Endothelial cell (in vitro differentiated cells): ENCODE data around the gene FAM222A. TPM values are rescaled to one million over a fixed set of nuclear protein-coding genes. Genes with fewer than 3 reads are reported as not detected.

Source experiments
- DNase-seq: peaks from one replicate; pipeline ENCODE4 v3.0.0; 2021; ENCODE audit warnings: low spot score
- H3K27ac Mint-ChIP-seq: one replicate; pipeline ENCODE4 v1.8.0; 2021; ENCODE audit warnings: mixed read lengths, inconsistent platforms; ENCODE audit not compliant: unreplicated experiment
- H3K27me3 Mint-ChIP-seq: one replicate; pipeline ENCODE4 v1.8.0; 2021; ENCODE audit warnings: mild to moderate bottlenecking, moderate library complexity, mixed read lengths, inconsistent platforms; ENCODE audit not compliant: unreplicated experiment
- H3K36me3 Mint-ChIP-seq: one replicate; pipeline ENCODE4 v1.8.0; 2021; ENCODE audit warnings: mild to moderate bottlenecking, low read depth, mixed read lengths, inconsistent platforms; ENCODE audit not compliant: unreplicated experiment
- H3K4me1 Mint-ChIP-seq: one replicate; pipeline ENCODE4 v1.8.0; 2021; ENCODE audit warnings: mild to moderate bottlenecking, mixed read lengths, inconsistent platforms; ENCODE audit not compliant: unreplicated experiment
- H3K4me3 Mint-ChIP-seq: one replicate; pipeline ENCODE4 v1.8.0; 2021; ENCODE audit warnings: mild to moderate bottlenecking, mixed read lengths, inconsistent platforms; ENCODE audit not compliant: unreplicated experiment
- H3K9me3 Mint-ChIP-seq: one replicate; pipeline ENCODE4 v1.8.0; 2021; ENCODE audit warnings: mixed read lengths, inconsistent platforms; ENCODE audit not compliant: unreplicated experiment
- CTCF ChIP-seq: fragments of 200-600 bp; sonication (generic); IDR thresholded peaks from one replicate; pipeline ENCODE4 v1.5.0; 2021; ENCODE audit warnings: antibody characterized with exemption; ENCODE audit not compliant: unreplicated experiment
- total RNA-seq: library from RNA; stranded (reverse); fragmentation: NEBNext Ultra II Directional; extraction: Animal tissue kit (Norgen Biotek cat#: 25700); gene quantifications from one replicate; pipeline ENCODE4 v1.2.1, GENCODE V29; 2021; ENCODE audit not compliant: unreplicated experiment

FAM222A gene
- total RNA-seq, 1 donor from 2014 or later: 14.2 TPM

GRCh38 chr12:109702111-109702841 lies 11.3 kb upstream of the FAM222A start:
- no peak overlapping the region for H3K27ac Mint-ChIP-seq
- H3K4me1 Mint-ChIP-seq: no peaks in the 10 kb centered on the region
- H3K27me3 Mint-ChIP-seq: peaks cover 3% of the 10 kb centered on the region
- H3K4me3 Mint-ChIP-seq: no peak overlapping the region
- DNase-seq: no peak
- no peaks in the 10 kb centered on the region for H3K9me3 Mint-ChIP-seq
- TF ChIP-seq CTCF: no peak
- H3K36me3 Mint-ChIP-seq: no peaks in the 10 kb centered on the region

GRCh38 chr12:109703684-109704083 lies 9.9 kb upstream of the FAM222A start:
- DNase-seq: no peak
- H3K9me3 Mint-ChIP-seq: no peaks in the 10 kb centered on the region
- H3K27me3 Mint-ChIP-seq: peaks cover 2% of the 10 kb centered on the region
- H3K36me3 Mint-ChIP-seq: no peaks in the 10 kb centered on the region
- H3K4me1 Mint-ChIP-seq: no peaks in the 10 kb centered on the region
- no peak overlapping the region for H3K27ac Mint-ChIP-seq
- no peak for TF ChIP-seq CTCF
- no peak overlapping the region for H3K4me3 Mint-ChIP-seq

- H3K27me3 Mint-ChIP-seq: peaks cover 2% of the 10 kb centered on the region
- no peaks in the 10 kb centered on the region for H3K9me3 Mint-ChIP-seq
- no peak for DNase-seq
- H3K4me3 Mint-ChIP-seq: no peak overlapping the region
- no peak overlapping the region for H3K27ac Mint-ChIP-seq
- H3K36me3 Mint-ChIP-seq: no peaks in the 10 kb centered on the region
- H3K4me1 Mint-ChIP-seq: no peaks in the 10 kb centered on the region
- no peak for TF ChIP-seq CTCF
These were observed 9.1 kb upstream of the FAM222A start for GRCh38 chr12:109704371-109705098.

GRCh38 chr12:109705291-109705690 lies 8.3 kb upstream of the FAM222A start:
- Mint-ChIP-seq H3K4me3 (no peak overlapping the region), H3K27ac (no peak overlapping the region), H3K27me3 (peaks cover 2% of the 10 kb centered on the region), H3K36me3 (no peaks in the 10 kb centered on the region), H3K9me3 (no peaks in the 10 kb centered on the region), H3K4me1 (no peaks in the 10 kb centered on the region)
- no peak for TF ChIP-seq CTCF
- DNase-seq: no peak

GRCh38 chr12:109706398-109706746 lies 7.3 kb upstream of the FAM222A start:
- Mint-ChIP-seq H3K4me3 (no peak overlapping the region), H3K4me1 (no peaks in the 10 kb centered on the region), H3K36me3 (no peaks in the 10 kb centered on the region), H3K27ac (no peak overlapping the region), H3K9me3 (no peaks in the 10 kb centered on the region), H3K27me3 (peaks cover 4% of the 10 kb centered on the region)
- TF ChIP-seq CTCF: no peak
- no peak for DNase-seq
